Lung (tissue), 12 donors: ENCODE results near the gene KITLG. TPM values are rescaled to one million over a fixed set of nuclear protein-coding genes. Genes with fewer than 3 reads are reported as not detected.

Experiments used
- ATAC-seq: fragments of 200-7000 bp; cut with Tn5 transposase; one replicate; pipeline ENCODE4 v1.9.1; 2020; ENCODE audit warnings: moderate number of reproducible peaks; ENCODE audit not compliant: insufficient read depth, low FRiP score
- DNase-seq, 3 donors: peaks; one replicate each; pipeline ENCODE4 v3.0.0-alpha.2; 2013 to 2017
- H3K27ac ChIP-seq, 2 donors: one replicate each; pipeline ENCODE4 v1.5.1; 2013; ENCODE audit warnings: mild to moderate bottlenecking in 2 of 2, moderate library complexity in 2 of 2, control low read depth in 1 of 2, inconsistent platforms in 1 of 2, low read depth in 1 of 2, low read length in 1 of 2
- H3K27me3 ChIP-seq, 3 donors: one replicate each; pipeline ENCODE4 v1.5.1; 2013; ENCODE audit warnings: low read length in 2 of 3; ENCODE audit not compliant: control insufficient read depth in 3 of 3, insufficient read depth in 3 of 3
- H3K36me3 ChIP-seq, 4 donors: one replicate each; pipeline ENCODE4 v1.5.1; 2013; ENCODE audit warnings: low read length in 4 of 4, mild to moderate bottlenecking in 1 of 4, moderate library complexity in 1 of 4; ENCODE audit not compliant: control insufficient read depth in 4 of 4, insufficient read depth in 4 of 4
- H3K4me1 ChIP-seq, 5 donors: one replicate each; pipeline ENCODE4 v1.5.1; 2013; ENCODE audit warnings: low read length in 5 of 5, mild to moderate bottlenecking in 2 of 5, moderate library complexity in 1 of 5; ENCODE audit not compliant: control insufficient read depth in 5 of 5, insufficient read depth in 5 of 5
- H3K4me3 ChIP-seq: one replicate; pipeline ENCODE4 v1.5.1; 2013; ENCODE audit warnings: mild to moderate bottlenecking, control low read depth, moderate library complexity
- H3K9ac ChIP-seq, 2 donors: one replicate each; pipeline ENCODE4 v1.5.1; 2013; ENCODE audit warnings: low read length in 2 of 2, control low read depth in 1 of 2; ENCODE audit not compliant: insufficient read depth in 1 of 2
- H3K9me3 ChIP-seq, 4 donors: one replicate each; pipeline ENCODE4 v1.5.1; 2013; ENCODE audit warnings: low read length in 3 of 4, mild to moderate bottlenecking in 1 of 4, moderate library complexity in 1 of 4; ENCODE audit not compliant: control insufficient read depth in 4 of 4, insufficient read depth in 3 of 4
- WGBS, 2 donors: extraction: QIAGEN DNeasy Blood & Tissue Kit; methylation state at CpG; one replicate each; pipeline ENCODE4 v1.1.7; 2013; 5-methylcytosine and 5-hydroxymethylcytosine counted together
- polyA plus RNA-seq, 2 donors: library from polyadenylated mRNA; stranded (reverse); fragments of 200-250 nt; gene quantifications; one replicate each; pipeline ENCODE4 v1.2.1, GENCODE V29; 2013
- total RNA-seq, 2 donors: library from RNA; depleted of rRNA in 1 of 2; stranded (reverse); fragments of >200 nt in 1 of 2; gene quantifications; one replicate each; pipeline ENCODE4 v1.2.1, GENCODE V29; 2014 to 2021
- TF ChIP-seq, protein P1 (sequence below): IDR thresholded peaks from 2 replicates; pipeline ENCODE4 v1.5.1; 2012; ENCODE audit warnings: mild to moderate bottlenecking; ENCODE audit errors: control extremely low read depth, extremely low read depth
- donor health status: control.
- donor health status: control.
- donor health status: Bipolar disorder and iron deficiency.
- donor health status: healthy.
- donor health status: DM: yes; HTN: yes; CAD: no.

Gene KITLG
- total and polyA plus RNA-seq, 4 donors, result 13.7 to 142 (median 38.2) TPM

DNA sequence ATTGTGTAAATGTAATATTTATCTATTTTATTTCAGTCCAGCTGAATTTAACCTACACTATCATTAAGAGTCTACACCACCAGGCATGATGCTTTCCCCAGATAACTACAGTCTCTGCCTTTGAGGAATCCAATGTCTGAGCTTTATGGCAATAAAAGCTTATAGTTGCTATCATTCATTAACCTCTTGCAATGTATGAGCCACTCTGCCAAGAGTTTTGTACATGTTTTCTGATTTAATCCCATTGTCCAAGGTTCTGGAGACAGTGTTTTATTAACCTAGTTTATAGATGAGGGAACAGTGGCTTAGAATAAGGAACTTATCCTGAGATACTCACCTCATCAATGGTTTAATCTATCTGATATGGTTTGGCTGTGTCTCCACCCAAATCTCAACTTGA, 17.1 kb upstream of the KITLG start:
- H3K9me3 ChIP-seq, result peaks cover 0 to 3% (median 0%) of the 10 kb centered on the region in 4 donors
- ATAC-seq, result no peak
- no peaks in the 10 kb centered on the region for H3K36me3 ChIP-seq
- no peaks in the 10 kb centered on the region for H3K4me1 ChIP-seq
- no peak overlapping the region for H3K9ac ChIP-seq
- H3K27ac ChIP-seq, result no peak overlapping the region
- DNase-seq, result no peak
- no peak overlapping the region for H3K4me3 ChIP-seq
- TF ChIP-seq, protein P1, sequence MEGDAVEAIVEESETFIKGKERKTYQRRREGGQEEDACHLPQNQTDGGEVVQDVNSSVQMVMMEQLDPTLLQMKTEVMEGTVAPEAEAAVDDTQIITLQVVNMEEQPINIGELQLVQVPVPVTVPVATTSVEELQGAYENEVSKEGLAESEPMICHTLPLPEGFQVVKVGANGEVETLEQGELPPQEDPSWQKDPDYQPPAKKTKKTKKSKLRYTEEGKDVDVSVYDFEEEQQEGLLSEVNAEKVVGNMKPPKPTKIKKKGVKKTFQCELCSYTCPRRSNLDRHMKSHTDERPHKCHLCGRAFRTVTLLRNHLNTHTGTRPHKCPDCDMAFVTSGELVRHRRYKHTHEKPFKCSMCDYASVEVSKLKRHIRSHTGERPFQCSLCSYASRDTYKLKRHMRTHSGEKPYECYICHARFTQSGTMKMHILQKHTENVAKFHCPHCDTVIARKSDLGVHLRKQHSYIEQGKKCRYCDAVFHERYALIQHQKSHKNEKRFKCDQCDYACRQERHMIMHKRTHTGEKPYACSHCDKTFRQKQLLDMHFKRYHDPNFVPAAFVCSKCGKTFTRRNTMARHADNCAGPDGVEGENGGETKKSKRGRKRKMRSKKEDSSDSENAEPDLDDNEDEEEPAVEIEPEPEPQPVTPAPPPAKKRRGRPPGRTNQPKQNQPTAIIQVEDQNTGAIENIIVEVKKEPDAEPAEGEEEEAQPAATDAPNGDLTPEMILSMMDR, result no peak
- H3K27me3 ChIP-seq, result no peaks in the 10 kb centered on the region

DNA sequence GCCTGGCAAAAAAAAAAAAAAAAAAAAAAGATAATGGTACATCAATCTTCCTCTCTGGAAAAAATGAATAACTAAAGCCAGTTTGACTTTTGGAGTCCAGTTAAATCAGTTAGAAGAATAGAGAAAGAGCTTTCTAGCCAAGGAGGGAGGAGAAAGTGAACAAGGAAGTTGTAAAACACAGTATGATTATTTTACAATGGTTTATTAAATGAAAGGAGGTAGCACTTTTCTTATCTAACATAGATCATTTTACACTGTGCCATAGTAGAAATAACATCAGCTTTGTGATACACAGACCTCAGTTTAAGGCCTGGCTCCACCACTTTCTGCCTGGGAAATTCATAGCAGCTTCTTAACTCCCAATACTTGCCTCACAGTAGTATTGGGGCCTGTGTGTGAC, 15.4 kb upstream of the KITLG start:
- ATAC-seq, result no peak
- TF ChIP-seq, protein P1, result no peak

DNA sequence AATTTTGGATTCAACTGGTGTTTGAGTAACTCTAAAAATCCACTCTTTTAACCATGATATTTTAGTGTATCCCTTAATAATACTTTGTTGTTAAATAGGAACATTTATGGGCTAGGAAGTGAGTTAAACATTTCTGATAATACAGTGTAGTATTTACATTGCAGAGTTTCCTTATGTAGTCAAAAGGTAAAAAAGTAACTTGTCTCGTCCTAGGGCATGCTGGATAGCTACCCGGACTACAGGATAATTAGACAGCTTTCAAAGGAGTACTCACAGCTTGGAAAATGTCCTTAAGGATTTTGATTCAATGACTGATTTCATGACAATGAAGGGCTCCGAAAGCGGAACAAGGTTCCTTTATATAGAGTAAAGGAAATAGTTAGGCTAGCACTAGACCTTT, 14.5 kb upstream of the KITLG start:
- TF ChIP-seq, protein P1, result no peak
- no peaks in the 10 kb centered on the region for H3K36me3 ChIP-seq
- no peak overlapping the region for H3K27ac ChIP-seq
- no peak for DNase-seq
- 76 to 94% methylated on average over 4 of the region's 4 CpGs for WGBS, 2 donors
- no peaks in the 10 kb centered on the region for H3K4me1 ChIP-seq
- no peak overlapping the region for H3K9ac ChIP-seq
- H3K4me3 ChIP-seq, result no peak overlapping the region
- H3K9me3 ChIP-seq, result no peaks in the 10 kb centered on the region
- ATAC-seq, result no peak
- H3K27me3 ChIP-seq, result no peaks in the 10 kb centered on the region

More for the DNA sequence above, 15.4 kb upstream of the KITLG start:
- Histone ChIP-seq H3K27ac (no peak overlapping the region), H3K4me1 (no peaks in the 10 kb centered on the region), H3K4me3 (no peak overlapping the region), H3K27me3 (no peaks in the 10 kb centered on the region), H3K9me3 (no peaks in the 10 kb centered on the region), H3K9ac (no peak overlapping the region), H3K36me3 (no peaks in the 10 kb centered on the region)
- no peak for DNase-seq

DNA sequence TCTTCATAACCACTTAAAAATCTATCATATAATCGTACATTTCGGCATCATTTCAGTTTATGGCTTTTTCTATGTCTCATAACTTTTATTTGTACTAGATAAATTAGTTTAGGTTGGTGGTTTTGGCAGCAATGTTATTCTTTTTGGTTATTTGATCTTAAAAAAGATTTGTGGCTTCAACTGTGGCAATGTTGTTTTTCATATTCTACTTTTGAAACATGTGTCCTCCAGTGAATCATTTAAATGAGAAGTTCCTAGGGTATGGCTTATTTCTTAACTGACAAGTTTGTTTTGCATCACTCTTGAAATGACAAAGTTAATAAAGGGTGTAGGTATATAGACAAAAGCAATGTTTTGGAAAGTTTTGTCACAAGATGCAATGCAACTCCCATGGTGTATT, 11.1 kb upstream of the KITLG start:
- H3K4me3 ChIP-seq, result no peak overlapping the region
- no peak for DNase-seq
- H3K27ac ChIP-seq, result no peak overlapping the region
- no peaks in the 10 kb centered on the region for H3K36me3 ChIP-seq
- 90 to 93% methylated on average over 2 of the region's 2 CpGs for WGBS, 2 donors
- no peaks in the 10 kb centered on the region for H3K27me3 ChIP-seq
- no peaks in the 10 kb centered on the region for H3K4me1 ChIP-seq
- no peak for ATAC-seq
- TF ChIP-seq, protein P1, result no peak
- peaks cover 0 to 7% (median 5%) of the 10 kb centered on the region in 4 donors for H3K9me3 ChIP-seq
- no peak overlapping the region for H3K9ac ChIP-seq
